GM12891 (cell line): Measurements from ENCODE around the gene LHFPL6.

Source experiments
- POLR2A ChIP-seq: IDR thresholded peaks from 2 replicates; pipeline ENCODE4 v1.6.1; 2011; ENCODE audit warnings: low read depth, low read length, control low read depth
- POLR2AphosphoS5 ChIP-seq: IDR thresholded peaks from 2 replicates; pipeline ENCODE4 v1.6.1; 2011; ENCODE audit warnings: low read depth, low read length, control low read depth
- SPI1 ChIP-seq: IDR thresholded peaks from 2 replicates; pipeline ENCODE4 v1.6.1; 2011; ENCODE audit warnings: low read depth, low read length, control low read depth
- TAF1 ChIP-seq: IDR thresholded peaks from 2 replicates; pipeline ENCODE4 v1.6.1; 2011; ENCODE audit warnings: low read depth, low read length, control low read depth

- TF ChIP-seq TAF1 (no peak), POLR2AphosphoS5 (no peak), POLR2A (no peak), SPI1 (no peak)
Measured at GRCh38 chr13:39394796-39395678, 208.0 kb downstream of the LHFPL6 start.
